GM19324 (cell line): Measurements from ENCODE around the gene PIPOX.

Experiments
- ATAC-seq: cut with Tn5 transposase; IDR thresholded peaks from one replicate; pipeline ENCODE4 v1.9.1; 2021; ENCODE audit warnings: mild to moderate bottlenecking, moderate library complexity; ENCODE audit not compliant: unreplicated experiment, low FRiP score

Gene PIPOX

DNA sequence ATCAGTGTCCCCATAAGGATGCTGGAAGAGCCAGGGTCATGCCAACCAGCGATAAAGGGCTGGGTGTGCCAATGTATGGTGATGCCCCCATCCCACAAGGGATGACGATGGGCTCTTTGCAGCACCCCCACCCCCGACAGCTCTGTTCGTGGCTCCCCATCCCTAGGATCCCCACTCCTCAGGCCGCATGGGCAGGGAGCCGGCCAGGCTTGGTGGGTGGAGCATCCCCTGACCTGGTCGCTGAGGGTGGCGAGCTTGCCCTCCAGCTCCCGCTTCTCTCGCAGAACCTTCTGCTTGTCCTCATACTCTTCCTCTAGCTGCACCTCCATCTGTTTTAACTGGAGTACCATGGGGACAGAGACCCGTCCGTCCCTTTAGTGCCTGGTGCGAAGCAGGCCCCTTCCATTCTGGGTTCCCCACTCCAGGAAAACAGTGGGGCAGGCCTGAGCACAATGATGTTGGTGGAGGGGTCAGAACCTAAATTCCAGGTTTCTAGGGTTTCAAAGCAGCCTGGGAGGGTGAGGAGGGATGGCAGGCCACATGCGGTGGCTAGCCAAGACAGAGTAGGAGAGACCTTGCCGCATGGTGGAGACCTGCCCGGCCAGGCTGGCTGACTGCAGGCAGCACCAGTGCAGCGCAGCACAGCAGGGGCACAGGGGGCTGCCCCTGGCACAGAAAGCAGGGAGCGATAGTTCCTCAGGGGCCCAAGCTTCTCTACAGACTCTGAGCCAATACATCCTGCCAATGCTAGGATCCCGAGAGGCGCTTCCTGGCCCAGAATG, 50.3 kb downstream of the PIPOX start:
- no peak for ATAC-seq

DNA sequence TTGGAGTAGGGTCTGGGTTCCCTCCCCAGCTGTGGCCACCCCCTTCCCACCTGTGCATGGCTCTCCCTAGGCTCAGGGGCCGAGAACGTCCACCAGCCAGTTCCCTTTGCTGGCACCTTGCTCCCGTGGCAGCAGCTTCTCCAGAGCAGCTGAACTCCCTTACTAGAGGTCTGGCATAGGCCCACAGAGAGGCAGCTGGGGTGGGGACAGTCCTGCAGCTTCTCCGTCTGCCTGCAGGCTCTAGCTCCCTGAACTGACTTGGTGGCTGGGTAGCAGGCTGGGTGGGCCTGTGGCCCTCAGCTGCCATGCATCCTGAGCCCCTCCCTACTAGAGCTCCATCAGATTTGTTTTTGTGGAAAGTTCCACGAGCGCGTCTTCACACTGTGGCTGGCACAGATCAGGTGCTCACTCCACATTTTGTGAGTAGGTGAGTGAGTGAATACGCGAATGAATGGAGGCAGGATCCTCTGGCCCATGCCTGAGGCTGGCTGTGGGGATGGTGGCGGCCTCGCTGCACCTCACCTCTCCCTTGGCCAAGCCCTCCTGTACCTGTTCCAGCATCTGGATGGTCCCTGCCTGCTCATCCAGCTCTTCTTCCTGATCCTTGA, 51.3 kb downstream of the PIPOX start:
- ATAC-seq = no peak

DNA sequence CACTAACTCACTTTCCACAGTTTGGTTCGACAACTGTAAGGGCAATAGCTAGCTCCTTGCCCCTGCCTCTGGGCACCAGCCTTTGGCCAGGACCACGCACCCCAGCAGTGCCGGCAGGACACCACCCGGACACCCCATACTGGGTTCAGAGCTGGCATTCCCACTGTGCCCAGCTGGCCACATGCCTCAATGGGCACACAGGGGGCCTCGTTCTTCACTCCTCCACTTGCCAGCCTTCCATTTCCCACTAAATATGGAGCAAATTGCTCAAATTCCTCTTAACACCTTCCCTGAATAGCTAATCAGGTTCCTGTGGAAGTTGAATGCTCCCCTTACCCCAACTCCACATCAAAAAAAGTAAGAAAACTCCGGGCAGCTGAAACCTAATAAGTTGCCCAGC, 52.5 kb downstream of the PIPOX start:
- no peak for ATAC-seq

DNA sequence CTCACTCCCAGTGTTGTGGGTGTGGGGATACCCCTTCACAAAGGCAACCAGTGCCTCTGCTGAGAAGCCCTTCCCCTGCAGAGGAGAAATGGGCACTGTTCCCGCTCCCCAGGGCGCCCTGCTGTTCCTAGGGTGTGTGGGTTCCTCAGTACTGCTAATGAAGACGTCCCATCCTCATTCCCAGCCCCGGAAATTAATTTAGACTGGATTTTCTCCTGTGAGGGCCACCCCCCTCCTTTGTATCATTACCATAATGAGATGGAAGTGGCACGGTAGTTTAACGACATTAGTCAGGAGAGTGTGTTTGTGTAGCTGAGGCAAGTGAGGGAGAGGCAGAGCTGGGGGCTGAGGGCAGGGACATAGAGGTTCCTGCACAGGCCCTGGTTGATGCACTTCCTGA, 53.2 kb downstream of the PIPOX start:
- no peak for ATAC-seq

DNA sequence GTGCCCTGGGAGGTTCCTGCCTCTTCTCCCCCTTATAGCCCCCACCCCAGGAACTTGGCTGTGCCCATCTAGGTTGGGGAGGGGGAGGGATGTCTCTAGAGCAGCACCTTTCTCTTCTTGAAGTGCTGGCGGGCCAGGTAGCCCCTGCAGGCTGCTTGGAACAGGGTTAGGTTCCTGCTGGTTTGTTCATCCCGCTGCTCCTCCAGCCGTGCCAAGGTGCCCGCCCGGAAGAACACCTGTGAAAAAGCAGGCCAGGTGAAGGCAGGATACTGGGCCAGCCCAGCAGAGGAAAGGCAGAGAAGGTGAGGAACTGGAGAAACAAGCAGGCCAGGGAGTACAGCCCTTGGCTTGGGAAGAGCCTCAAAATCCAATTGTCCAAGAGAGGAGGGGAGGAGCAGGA, 56.6 kb downstream of the PIPOX start:
- no peak for ATAC-seq

DNA sequence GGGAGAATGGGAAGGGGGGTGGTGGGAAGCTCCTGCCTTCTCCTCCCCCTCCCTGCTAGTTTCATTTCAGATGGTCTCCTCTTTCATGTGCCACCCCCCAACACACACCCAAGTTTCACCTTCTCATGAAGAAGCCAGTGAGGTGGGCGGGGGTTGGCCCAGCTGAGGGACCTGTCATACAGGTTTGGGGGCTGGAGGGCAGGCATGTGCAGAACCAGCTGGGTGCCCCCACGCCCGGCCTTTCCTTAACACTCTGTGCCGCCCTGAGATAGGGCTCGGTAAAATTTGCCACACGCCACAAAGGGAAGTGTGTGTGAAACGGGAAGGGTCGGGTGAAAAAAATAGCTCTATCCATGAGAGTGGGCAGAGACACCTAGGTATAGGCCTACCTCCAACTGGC, 57.4 kb downstream of the PIPOX start:
- ATAC-seq = no peak

DNA sequence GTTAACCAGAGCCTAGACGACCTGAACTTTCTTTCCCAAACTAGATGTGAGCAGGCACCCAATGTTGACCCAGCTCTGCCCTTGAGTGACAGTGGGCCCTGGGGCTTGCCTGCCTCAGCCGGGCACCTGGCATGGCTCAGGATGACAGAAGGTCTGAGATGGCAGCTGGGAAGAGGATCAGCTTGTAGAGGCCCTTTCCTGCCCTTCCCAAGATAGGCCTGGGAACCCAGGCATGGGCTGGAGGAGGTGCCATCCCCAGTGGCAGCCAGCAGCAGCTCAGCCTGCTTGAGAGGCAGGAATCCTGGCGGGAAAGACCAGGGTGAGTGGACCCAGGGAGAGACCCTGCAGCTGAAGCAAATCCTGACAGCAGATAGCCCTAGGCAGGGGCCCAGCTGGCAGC, 59.1 kb downstream of the PIPOX start:
- ATAC-seq = no peak

DNA sequence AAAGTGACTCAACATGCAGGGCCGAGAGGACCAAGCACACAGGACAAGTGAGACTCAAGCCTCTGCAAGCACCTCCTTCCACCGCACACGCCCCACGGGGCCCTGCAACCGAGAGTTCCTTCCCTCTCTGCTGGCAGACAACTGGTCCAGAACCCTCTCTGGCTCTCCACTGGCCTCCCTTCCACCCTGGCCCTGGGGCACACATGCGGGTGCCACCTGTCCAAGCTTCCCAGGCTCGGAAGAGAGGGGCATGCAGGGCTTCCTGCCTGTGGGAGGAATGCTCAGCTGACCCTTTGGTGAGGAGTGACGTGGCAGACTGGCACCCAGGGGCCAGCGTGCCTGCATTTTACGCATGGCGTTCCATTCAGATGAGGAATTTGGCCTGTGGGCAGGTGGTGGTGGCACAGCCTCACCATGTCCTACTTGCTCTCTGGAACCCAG, 59.8 kb downstream of the PIPOX start:
- ATAC-seq = no peak

DNA sequence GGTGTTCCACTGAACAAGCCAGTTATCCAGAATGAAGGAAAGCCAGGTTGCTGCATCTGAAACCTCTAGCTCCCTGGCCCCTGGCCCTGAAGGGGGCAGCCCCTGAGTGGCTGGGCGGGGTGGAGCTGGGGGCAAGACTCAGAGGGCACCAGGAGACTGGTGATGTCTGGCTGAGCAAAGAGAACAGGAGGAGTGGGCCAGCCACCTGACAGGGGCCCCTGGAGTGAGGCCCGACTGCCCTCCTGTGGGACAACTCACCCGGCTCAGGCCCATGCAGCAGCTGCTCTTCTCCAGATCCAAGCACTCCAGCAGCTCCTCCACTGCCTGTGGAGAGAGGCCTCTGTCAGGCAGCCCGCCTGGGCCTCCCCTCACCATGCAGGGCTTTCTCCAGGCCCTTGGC, 60.4 kb downstream of the PIPOX start:
- ATAC-seq = no peak
